K562 (cell line): ENCODE data around the gene COMMD9. TPM values are rescaled to one million over a fixed set of nuclear protein-coding genes. Genes with fewer than 3 reads are reported as not detected.

Source experiments
- ATAC-seq: fragments of 200-7000 bp; cut with Tn5 transposase; 3 replicates; pipeline ENCODE4 v1.9.1; 2020; ENCODE audit warnings: moderate library complexity
- BruUV-seq: library from RNA; stranded (reverse); fragments of 400-500 nt; replicated peaks from 2 replicates; lab custom pipeline; 2021; lab: Mats Ljungman, UMichigan
- CTCF ChIA-PET: fragments of 300-600 bp; formaldehyde crosslinking; extraction: SDS; loops from one replicate; lab custom pipeline; 2021; ENCODE audit warnings: low intra/inter-chr PET ratio; lab: Yijun Ruan, JAX
- POLR2A ChIA-PET: fragments of 300-600, 350-650 bp; sonication (Branson Sonifier 250); formaldehyde crosslinking; extraction: SDS; loops from one replicate; lab custom pipeline; 2021; ENCODE audit warnings: antibody characterized with exemption, inconsistent platforms; lab: Yijun Ruan, JAX
- DNase-seq, 4 experiments: peaks; one replicate each; pipeline versions ENCODE4 v3.0.0 to v3.0.0-alpha.2; 2011 to 2018; ENCODE audit warnings: low spot score in 3 of 4, mixed read lengths in 3 of 4; ENCODE audit errors: extremely low read depth in 1 of 4
- FAIRE-seq: peaks from 2 replicates; lab custom pipeline; 2011; peaks lifted over from hg19 to GRCh38; lab: Jason Lieb, UNC
- H2AFZ ChIP-seq: 2 replicates; pipeline ENCODE4 v1.6.0; 2011; ENCODE audit warnings: low read depth, low read length, control low read depth, inconsistent platforms
- H3K27ac ChIP-seq: fragments of 200-600 bp; 3 replicates; pipeline ENCODE4 v1.8.0; 2011; ENCODE audit warnings: low read depth, mild to moderate bottlenecking, control low read depth, inconsistent platforms, low read length, moderate library complexity, mixed read lengths; ENCODE audit errors: extremely low read depth
- H3K27me3 ChIP-seq, 2 experiments: fragments of 300-600 bp in 1 of 2; 2 replicates in 1 of 2; 3 replicates in 1 of 2; pipeline versions ENCODE4 v1.6.0 to v1.8.0; 2011; ENCODE audit warnings: inconsistent platforms in 2 of 2, low read length in 2 of 2, mild to moderate bottlenecking in 1 of 2, mixed read lengths in 1 of 2, moderate library complexity in 1 of 2; ENCODE audit not compliant: control insufficient read depth in 2 of 2, insufficient read depth in 2 of 2
- H3K36me3 ChIP-seq: fragments of 300-600 bp; 3 replicates; pipeline ENCODE4 v1.8.0; 2011; ENCODE audit warnings: mild to moderate bottlenecking, low read length, inconsistent platforms; ENCODE audit not compliant: control insufficient read depth, insufficient read depth
- H3K4me1 ChIP-seq, 2 experiments: fragments of 200-600 bp in 1 of 2; replicated peaks in 1 of 2; 2 replicates in 1 of 2; 3 replicates in 1 of 2; pipeline versions ENCODE4 v1.5.1 to v1.8.0; 2011; ENCODE audit warnings: inconsistent platforms in 2 of 2, low read length in 2 of 2, mild to moderate bottlenecking in 1 of 2, mixed read lengths in 1 of 2, moderate library complexity in 1 of 2; ENCODE audit not compliant: control insufficient read depth in 2 of 2, insufficient read depth in 2 of 2
- H3K4me2 ChIP-seq: 2 replicates; pipeline ENCODE4 v1.6.1; 2011; ENCODE audit warnings: low read length, control low read depth, inconsistent platforms, mixed read lengths; ENCODE audit not compliant: insufficient read depth
- H3K4me3 ChIP-seq: fragments of 200-600 bp; sonication (generic), shearing (Covaris generic); 2 replicates; pipeline ENCODE4 v1.5.1; 2016; ENCODE audit warnings: control low read depth, inconsistent platforms
- H3K79me2 ChIP-seq: fragments of 200-600 bp; 3 replicates; pipeline ENCODE4 v1.8.0; 2011; ENCODE audit warnings: low read length, inconsistent platforms; ENCODE audit not compliant: control insufficient read depth, insufficient read depth
- H3K9ac ChIP-seq, 2 experiments: 2 replicates each; pipeline versions ENCODE4 v1.6.0 to v1.6.1; 2011; ENCODE audit warnings: low read depth in 2 of 2, low read length in 2 of 2, control low read depth in 1 of 2, inconsistent platforms in 1 of 2, mild to moderate bottlenecking in 1 of 2, mixed read lengths in 1 of 2; ENCODE audit not compliant: insufficient read depth in 1 of 2
- H3K9me1 ChIP-seq: one replicate; pipeline ENCODE4 v1.6.0; 2011; ENCODE audit warnings: inconsistent platforms, mild to moderate bottlenecking, low read length, moderate library complexity; ENCODE audit not compliant: control insufficient read depth, insufficient read depth
- H3K9me3 ChIP-seq: replicated peaks from 2 replicates; pipeline ENCODE4 v1.5.1; 2011; ENCODE audit warnings: low read depth, low read length, inconsistent platforms; ENCODE audit not compliant: control insufficient read depth, insufficient read depth
- H4K20me1 ChIP-seq: replicated peaks from 2 replicates; pipeline ENCODE4 v1.6.1; 2011; ENCODE audit warnings: low read length, inconsistent platforms, mixed read lengths; ENCODE audit not compliant: control insufficient read depth, insufficient read depth
- NFE2 ChIP-seq: IDR thresholded peaks from 2 replicates; pipeline ENCODE4 v1.6.1; 2014; ENCODE audit warnings: antibody characterized with exemption, low read depth
- TRIM25 ChIP-seq: fragments of 450-650 bp; IDR thresholded peaks from 2 replicates; pipeline ENCODE4 v1.7.0; 2016; ENCODE audit warnings: borderline replicate concordance
- ZNF785 ChIP-seq: fragments of 250-450 bp; sonication (Bioruptor Pico); IDR thresholded peaks from 2 replicates; pipeline ENCODE4 v1.4.0; 2020; ENCODE audit warnings: mild to moderate bottlenecking
- WGBS: fragments of 100-300 bp; shearing (Covaris generic); methylation state at CpG from one replicate; pipeline ENCODE4 v1.1.6; 2016; ENCODE audit warnings: low coverage, mixed read lengths; ENCODE audit not compliant: insufficient coverage; ENCODE audit errors: missing lambda C conversion rate; 5-methylcytosine and 5-hydroxymethylcytosine counted together
- in situ Hi-C: fragments of 300-500 bp; cut with MboI; formaldehyde crosslinking; loops from 4 replicates; pipeline ENCODE4 v1.15.0; 2018; ENCODE audit warnings: inconsistent platforms, mixed read lengths
- intact Hi-C: fragments of 100-400 bp; cut with micrococcal nuclease; formaldehyde crosslinking; loops from 2 replicates; pipeline ENCODE4 v1.14.2; 2022
- polyA plus RNA-seq, 8 experiments: library from polyadenylated mRNA; depleted of rRNA in 4 of 8; stranded (reverse) in 5 of 8; unstranded in 3 of 8; fragments of >200 nt; fragmentation: Nextera tagmentation in 2 of 8; fragmentation: Illumina TruSeq in 1 of 8; extraction: Ambion mirVana in 2 of 8; extraction: Trizol in 1 of 8; gene quantifications; 2 replicates each; pipeline versions ENCODE4 v1.2.1 to v1.2.3, GENCODE V29; 2011 to 2014; ENCODE audit warnings: inconsistent platforms in 1 of 8, missing spikeins in 1 of 8
- total RNA-seq, 7 experiments: library from RNA; depleted of rRNA in 6 of 7; stranded (reverse); fragments of >200 nt in 6 of 7; fragmentation: Illumina TruSeq in 2 of 7; extraction: Trizol in 2 of 7; gene quantifications; 2 replicates each; pipeline versions ENCODE4 v1.2.1 to v1.2.3, GENCODE V29; 2011 to 2021; ENCODE audit warnings: low replicate concordance in 1 of 7

The COMMD9 gene
- total and polyA plus RNA-seq, 9 of the 15 experiments (the other 6 are each of a cell fraction or from before 2014, with no cell fraction given): 27.3 to 121 (median 48.0) TPM

- Histone ChIP-seq H4K20me1 (no peaks in the 10 kb centered on the region; the same call in 1 of the 2 replicates), H3K27me3 (peaks cover 0 to 6% of the 10 kb centered on the region in 2 experiments; a peak in 1 of 5 replicates), H3K4me2 (no peak overlapping the region), H3K79me2 (no peaks in the 10 kb centered on the region), H3K4me3 (no peak overlapping the region), H3K36me3 (no peaks in the 10 kb centered on the region), H3K9ac (no peak overlapping the region), H3K9me1 (no peaks in the 10 kb centered on the region), H3K4me1 (no peaks in the 10 kb centered on the region), H2AFZ (no peak overlapping the region), H3K9me3 (no peaks in the 10 kb centered on the region), H3K27ac (no peak overlapping the region)
- POLR2A ChIA-PET: interaction anchor here (0.6 to 1.0 kb wide), 2 partner anchors 44 to 48 kb away, joined by 3 read pairs; no protein-coding TSS in a partner anchor
- FAIRE-seq: no peak
- no peak for DNase-seq
- intact Hi-C loops (no loop called here), in situ Hi-C loops (no loop called here)
- CTCF ChIA-PET: no interaction called here
- TF ChIP-seq NFE2 (no peak), ZNF785 (CRISPR knock-in tag) (no peak), TRIM25 (no peak)
- WGBS: 24% methylated on average over 11 of the region's 11 CpGs
- BruUV-seq: no TSS peak
- no peak for ATAC-seq
These were observed 58.2 kb downstream of the COMMD9 start for GRCh38 chr11:36230779-36231699.
